Tibial nerve (tissue), 4 donors: ENCODE data around the gene STXBP2.

ENCODE experiments used
- CTCF ChIP-seq, 5 experiments: fragments of 200-600 bp in 3 of 5; fragments of 450-650 bp in 2 of 5; sonication (generic) in 3 of 5; IDR thresholded peaks; one replicate each; pipeline ENCODE4 v1.5.1; 2016 to 2019; ENCODE audit warnings: antibody characterized with exemption in 5 of 5, mild to moderate bottlenecking in 3 of 5, moderate library complexity in 2 of 5
- EP300 ChIP-seq, 2 donors: sonication (generic); formaldehyde crosslinking; IDR thresholded peaks; one replicate each; pipeline ENCODE4 v1.6.1; 2017; ENCODE audit warnings: antibody characterized with exemption in 2 of 2, mild to moderate bottlenecking in 1 of 2
- POLR2A ChIP-seq, 2 donors: fragments of 450-650 bp; IDR thresholded peaks; one replicate each; pipeline ENCODE4 v1.6.1; 2017; ENCODE audit warnings: antibody characterized with exemption in 2 of 2, mild to moderate bottlenecking in 2 of 2, moderate library complexity in 2 of 2

DNA sequence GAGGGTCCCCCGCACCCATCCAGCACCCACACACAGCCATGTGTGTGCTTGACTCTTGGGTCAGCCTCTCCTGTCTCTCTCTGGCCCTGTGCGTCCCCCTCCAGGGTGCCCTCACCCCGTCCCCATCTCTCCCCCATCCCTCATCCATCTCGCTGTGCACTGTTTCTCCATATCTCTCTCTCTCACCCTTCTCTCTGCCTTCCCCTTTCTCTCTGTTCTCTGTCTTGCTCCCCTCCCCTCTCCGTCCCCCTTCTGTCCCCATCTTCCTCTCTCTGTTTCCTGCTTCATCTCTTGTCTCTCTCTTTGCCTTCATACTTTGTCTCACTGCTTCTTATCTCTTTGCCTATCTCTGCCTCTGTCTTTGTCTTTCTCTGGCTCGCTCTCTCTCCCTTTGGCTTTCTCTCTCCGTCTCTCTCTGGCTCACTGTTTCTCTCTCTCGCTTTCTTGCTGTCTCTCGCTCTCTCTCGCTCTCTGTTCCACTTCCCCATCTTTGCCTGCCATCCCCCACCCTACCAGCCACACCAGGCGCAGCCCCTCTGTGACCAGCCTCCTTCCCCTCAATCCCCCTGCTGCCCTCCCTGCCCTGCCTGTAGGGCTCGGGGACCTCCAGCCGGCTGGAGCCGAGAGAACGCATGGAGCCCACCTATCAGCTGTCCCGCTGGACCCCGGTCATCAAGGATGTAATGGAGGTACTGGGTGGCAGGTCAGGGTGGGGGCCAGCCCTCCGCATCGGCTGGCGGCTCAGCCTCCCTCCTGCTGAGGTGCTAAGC lies 8.9 kb downstream of the STXBP2 start:
- TF ChIP-seq CTCF (IDR thresholded peaks at IDR 0.05): no peak
- TF ChIP-seq POLR2A (IDR thresholded peaks at IDR 0.05): no peak
- no peak for TF ChIP-seq EP300 (IDR thresholded peaks at IDR 0.05)
